NCI-H1092 treated with DMSO at 0.1 percent for 48 hours (cell line): ENCODE data around the gene BORCS8.
"Not testable (repeated sequence)": the region's sequence is repeated elsewhere in the genome, so short reads cannot be mapped to it uniquely, and the experiment has no call there.

Experiments used
- DNase-seq: peaks from one replicate; lab custom pipeline; 2025; lab: John Stamatoyannopoulos, UW

The BORCS8 gene

DNA sequence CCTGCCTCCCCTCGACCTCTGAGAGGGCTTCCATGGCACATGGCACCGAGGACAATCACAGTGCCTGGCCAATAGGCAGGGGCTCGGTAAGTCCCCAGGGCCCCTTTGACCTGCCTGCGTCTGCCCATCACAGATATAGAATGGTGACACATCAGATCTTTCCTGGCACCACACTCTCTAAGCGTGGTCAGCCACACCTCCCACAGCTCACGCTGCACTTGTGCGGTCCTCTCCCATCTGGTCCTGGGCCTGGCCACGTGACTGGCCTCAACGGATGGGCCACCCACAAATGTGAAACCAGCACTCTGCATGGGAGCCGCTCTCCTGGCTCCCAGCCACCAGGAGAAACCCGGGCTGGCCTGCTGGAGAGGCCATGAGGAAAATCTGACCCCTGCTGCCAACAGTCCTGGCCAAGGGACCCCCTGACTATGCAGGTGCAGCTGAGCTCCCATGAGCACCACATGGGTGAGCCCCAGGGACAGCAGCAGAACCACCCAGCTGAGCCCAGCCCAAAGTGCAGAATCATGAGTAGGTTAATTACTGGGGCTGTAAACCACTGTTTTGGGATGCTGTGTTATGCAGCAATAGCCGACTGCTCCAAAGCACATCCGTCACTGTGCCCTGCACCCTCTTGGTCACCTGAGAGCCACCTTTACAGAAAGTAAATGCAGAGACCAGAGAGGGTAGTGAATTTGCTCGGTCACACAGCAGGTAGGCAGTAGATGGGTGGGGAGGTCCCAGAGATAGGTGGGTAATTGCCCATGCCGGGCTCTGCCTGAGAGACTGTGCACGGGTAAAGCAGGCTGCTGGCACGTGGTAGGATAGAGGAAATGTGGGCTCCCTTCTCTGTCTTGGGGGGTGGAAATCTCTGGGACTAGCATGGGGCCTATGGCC lies 12.2 kb downstream of the BORCS8 start:
- no peak for DNase-seq

DNA sequence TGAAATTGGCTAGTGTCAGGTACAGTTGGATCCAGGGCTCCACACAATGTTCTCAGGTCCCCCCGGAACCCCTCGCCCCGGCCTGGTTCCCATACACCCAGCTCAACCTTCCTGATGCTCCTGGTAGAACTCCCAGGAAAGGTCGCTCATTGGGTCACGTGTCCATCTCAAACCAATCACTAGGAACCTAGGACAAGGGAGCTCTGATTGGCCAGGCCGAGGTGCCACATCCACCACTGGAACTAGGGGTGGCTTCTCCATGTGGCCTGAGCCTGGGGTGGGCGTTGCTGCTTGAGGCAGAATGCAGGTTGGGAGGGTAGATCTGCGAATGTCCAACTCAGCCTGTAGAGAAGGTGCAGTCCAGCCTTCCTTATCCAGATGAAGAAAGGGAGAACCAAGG lies 15.0 kb downstream of the BORCS8 start:
- DNase-seq: no peak

DNA sequence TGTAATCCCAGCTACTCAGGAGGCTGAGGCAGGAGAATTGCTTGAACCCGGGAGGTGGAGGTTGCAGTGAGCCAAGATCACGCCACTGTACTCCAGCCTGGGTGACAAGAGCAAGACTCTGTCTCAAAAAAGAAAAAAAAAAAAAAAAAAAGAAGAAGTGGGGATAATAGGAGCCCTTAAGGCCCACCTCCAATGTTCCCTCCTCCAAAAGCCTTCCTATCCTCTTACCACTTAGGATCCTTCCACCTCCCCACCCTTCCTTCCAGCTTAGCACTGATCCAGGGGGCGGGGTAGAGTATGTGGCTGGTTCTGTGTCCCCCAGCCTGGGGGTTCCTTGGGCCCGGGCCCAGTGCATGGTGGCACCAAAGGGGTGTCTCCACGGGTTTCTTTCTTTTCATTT lies 18.7 kb downstream of the BORCS8 start:
- not testable (repeated sequence) for DNase-seq

- DNase-seq: no peak
These were observed 20.0 kb downstream of the BORCS8 start for GRCh38 chr19:19171821-19172532.

- DNase-seq: no peak
These were observed 20.9 kb downstream of the BORCS8 start for GRCh38 chr19:19170873-19171672.

DNA sequence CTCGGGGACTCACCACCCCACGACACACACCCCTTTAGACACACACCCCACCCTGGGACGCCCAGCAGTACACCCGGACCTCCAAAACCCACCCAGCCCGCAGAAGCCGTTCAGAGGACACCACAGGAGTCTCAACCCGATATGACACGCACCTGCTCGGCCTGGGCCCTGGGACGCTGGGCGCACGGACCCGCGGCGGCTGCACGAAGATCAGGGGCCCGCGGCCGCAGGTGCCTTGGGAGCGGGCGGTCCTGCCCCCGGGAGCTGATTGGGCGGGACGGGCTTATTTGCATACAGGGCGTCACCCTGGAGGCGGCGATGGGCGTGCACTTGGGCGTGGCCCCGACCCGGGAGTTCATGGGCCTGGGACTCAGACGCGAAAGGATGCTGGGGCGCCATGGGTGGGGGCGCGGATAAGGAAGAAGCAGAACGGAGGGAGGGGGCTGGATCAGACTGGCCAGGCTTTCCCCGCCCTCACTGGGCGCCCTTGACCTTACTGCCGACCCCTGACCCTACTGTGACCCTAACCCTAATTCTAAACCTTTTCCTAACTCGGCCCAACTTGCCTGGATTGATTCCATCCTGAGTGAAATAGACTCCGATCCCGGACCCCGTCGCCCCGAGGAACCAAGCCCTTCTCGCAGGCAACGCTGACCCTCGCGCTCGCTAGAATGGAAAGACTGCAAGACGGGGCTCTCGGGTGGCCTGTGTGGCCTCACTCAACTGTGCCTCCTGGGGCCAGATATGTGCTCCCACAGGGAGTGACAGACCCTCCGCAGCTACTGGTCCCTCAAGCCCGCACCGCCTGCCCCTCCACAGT lies 21.7 kb downstream of the BORCS8 start, which contains the start of gene MEF2B:
MEF2B (minus strand) TSS at position 211 of the 820 bp plus-strand sequence. CDS start 19,528 bp downstream, outside the sequence.
- DNase-seq: peak; percentile 33

- no peak for DNase-seq
These were observed 22.5 kb downstream of the BORCS8 start for GRCh38 chr19:19169236-19170052.

- DNase-seq: no peak
These were observed 24.3 kb downstream of the BORCS8 start for GRCh38 chr19:19167612-19168011.

GRCh38 chr19:19165396-19165795 lies 26.6 kb downstream of the BORCS8 start:
- no peak for DNase-seq

DNA sequence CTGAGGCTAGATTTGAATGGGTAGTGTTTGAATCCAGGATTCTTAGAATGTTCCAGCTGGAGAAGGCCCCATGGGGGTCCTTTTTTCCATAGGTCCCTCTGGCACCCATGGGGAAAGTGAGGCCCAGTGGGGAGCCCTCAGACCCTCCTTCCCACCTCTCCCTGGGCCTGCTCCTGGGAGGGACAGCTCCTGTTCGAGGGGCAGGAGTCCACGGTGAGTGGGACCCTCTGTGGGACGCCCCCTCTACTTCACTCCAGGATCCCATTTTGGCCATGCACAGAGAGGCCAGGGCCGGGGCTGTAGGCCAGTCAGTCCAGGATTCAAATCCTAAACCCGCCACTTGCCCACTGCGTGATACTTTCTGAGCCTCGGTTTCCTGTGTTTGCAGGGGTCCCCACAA lies 29.5 kb downstream of the BORCS8 start:
- no peak for DNase-seq

DNA sequence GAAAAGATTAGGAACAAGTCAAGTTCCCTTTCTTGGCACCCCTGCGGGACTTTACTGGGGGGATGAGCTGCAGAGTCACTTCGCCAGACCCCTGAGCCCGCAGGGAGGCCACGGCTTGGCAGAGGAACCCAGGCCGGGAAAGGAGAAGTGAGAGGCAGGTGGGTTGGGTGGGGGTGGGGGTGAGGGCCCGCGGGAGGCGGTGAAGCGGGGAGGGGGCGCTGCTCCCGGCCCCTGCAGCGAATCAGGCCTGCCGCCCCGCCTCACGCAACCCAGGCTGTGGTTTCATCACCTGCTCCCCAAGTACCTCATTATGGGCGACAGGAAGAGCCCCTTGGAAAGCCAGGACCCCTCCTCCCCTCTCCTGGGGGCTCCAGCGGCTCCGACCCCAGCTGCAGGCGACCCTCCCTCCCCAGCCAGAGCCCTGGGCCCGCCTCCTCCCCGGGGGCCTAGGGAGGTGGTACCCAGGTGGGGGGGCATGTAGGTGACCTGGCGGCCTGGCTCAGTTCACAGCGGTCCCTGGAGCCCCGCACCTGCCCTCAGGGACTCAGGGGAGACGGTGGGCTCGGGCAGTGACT lies 31.4 kb downstream of the BORCS8 start:
- DNase-seq: no peak

DNA sequence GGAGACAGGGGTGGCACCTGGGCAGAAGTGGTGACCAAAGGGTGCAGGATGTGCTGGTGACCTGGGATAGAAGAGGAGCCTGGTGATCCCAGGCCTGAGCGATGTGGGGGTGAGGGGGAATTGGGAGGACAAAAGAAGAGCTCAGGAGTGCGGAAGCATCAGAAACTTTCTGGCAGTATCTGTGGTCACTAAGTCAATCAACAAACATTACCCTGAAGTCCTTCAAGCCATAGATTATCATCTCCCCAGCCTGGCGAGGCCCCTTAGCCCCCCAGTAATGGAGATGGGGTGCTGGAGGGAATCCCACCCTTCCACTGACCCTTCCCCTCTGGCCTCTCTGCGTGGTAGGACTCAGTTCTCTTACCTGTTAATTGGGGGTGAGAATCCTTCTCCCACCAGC lies 32.4 kb downstream of the BORCS8 start:
- no peak for DNase-seq

DNA sequence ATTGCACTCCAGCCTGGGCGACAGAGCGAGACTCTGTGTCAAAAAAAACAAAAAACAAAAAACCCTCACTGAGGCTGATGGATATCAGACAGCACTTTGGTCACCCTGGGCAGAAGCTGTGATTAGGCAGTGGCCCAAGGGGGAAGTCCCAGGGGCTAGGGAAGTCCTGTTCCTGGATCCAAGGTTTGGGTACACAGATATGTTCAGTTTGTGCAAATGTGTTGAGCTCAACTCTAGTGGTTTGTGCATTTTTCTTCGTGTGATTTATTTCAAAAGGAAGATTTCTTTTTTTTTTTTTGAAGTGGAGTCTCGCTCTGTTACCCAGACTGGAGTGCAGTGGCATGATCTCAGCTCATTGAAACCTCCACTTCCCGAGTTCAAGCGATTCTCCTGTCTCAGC lies 34.1 kb downstream of the BORCS8 start:
- DNase-seq: no peak

DNA sequence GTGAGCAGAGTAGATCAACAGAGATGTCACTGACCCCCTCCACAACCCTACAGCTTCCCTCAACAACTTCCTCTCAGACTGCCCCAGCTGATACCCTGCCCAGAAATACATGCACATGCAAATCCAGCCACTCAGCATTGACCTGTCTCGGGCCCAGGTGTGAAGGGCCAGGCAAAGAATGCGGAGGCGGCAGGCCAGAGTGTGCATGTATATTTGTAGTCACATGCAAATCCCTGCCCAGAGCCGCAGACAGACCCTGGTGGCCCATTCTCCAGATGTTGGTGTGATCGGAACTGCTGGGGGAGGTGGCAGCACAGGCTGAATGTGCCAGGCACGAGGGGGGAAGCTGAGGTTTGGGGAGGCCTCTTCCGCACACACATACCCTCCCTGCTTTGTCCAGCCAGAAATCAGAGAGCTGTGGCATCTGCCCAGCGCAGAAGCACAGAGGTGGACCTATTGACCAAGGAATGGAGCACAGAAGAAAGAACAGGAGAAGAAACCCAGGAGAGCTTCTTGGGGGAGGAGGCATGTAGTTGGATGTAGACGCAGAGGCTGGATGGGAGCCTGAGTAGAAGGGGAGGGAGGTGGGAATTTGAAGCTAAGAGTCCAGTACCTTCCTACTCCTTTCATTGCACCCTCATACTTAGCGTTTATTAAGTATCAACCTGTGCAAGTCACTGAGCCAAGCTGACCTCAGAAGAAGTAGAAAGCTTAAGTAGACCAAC lies 36.3 kb downstream of the BORCS8 start:
- no peak for DNase-seq

DNA sequence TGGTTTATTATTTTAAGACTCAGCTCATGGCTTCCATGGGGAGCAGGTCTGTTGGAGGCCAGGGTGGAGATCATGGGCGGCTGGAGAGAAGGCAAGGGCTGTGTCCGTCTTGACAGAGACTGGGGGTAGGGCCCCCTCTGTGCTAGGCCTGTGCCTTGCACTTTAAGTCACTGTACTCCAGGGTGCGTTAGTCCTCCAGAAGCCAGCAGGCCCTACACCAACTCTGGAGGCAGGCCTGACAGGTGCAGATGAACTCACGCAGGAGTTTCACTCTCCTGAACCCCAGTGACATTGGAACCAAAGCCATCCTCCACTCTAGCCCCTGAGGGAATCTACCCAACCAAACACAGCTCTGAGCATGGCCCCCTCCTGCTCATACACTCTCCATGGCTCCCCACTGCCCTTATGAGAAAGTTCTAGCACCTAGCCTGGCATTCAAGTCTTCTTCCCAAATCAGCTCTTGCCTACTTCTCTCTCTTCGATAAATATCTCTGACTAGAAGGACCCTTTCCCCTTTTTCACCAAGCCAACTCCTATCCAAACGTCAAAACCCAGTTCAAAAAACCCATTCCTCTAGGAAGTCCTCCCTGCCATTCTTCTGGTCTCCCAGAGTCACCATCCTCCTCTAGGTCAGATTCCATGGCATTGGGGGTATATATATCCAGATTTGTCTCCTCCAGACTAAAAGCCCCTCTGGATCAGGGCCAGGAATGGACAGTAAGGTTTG lies 37.0 kb downstream of the BORCS8 start:
- DNase-seq: no peak

DNA sequence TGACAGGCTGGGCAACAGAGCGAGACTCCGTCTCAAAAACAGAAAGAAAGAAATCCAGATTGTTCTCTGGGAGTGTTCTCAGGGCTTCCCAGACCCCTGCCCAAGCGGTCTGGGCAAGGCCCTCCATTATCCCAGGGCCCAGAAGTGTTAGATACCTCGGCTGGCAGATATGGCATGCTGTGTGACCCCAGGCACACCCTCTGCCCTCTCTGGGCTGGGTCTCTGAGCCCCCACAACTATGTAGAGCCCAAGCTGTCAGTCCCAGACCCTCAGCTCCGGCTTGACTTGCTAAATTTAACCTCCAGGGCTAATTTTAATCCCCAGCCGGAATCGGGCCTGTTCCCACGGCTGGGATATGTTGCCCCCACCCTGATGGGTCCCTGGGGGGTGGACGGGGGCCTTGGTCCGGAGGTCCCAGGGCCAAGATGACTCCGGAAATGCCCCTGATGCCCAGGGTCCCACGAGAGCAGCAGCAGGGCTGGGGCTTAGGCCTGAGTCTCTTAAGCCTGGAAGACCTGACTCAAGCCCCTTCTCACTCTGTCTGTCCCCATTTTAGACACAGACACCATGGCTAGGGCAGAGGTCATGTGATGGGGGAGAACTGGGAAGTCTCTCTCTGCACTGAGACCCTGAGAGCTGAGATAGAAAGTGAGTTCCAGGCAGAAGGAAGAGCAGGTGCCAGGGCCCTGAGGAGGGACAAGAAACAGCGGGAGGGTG lies 39.1 kb downstream of the BORCS8 start:
- DNase-seq: no peak

GRCh38 chr19:19151418-19151817 lies 40.5 kb downstream of the BORCS8 start:
- DNase-seq: no peak

- DNase-seq: no peak
These were observed 42.5 kb downstream of the BORCS8 start for GRCh38 chr19:19149435-19149834.
